ENCODE data around the gene THG1L.
"Not testable (repeated sequence)": the region's sequence is repeated elsewhere in the genome, so short reads cannot be mapped to it uniquely, and the experiment has no call there.

- not testable (repeated sequence) for TF ChIP-seq CTCF (IDR thresholded peaks at IDR 0.05); KDM1A (IDR thresholded peaks at IDR 0.05; ENCODE audit: low read depth); SMC3 (IDR thresholded peaks at IDR 0.05); POLR2A (IDR thresholded peaks at IDR 0.05; ENCODE audit: low read length); RAD21 (conservative IDR thresholded peaks at IDR 0.05 in 1 of 2, IDR thresholded peaks at IDR 0.05 in 1 of 2); CBX8 (IDR thresholded peaks at IDR 0.05); MAX (IDR thresholded peaks at IDR 0.05); GATA3 (IDR thresholded peaks at IDR 0.05; ENCODE audit: borderline replicate concordance); MYC (IDR thresholded peaks at IDR 0.05; ENCODE audit: borderline replicate concordance, low read length)
Measured at GRCh38 chr5:157693816-157694215, 37.4 kb upstream of the THG1L start.

Data from A549 (cell line).